ENCODE data around the gene EXOG.

The EXOG gene

GRCh38 chr3:38496131-38496910 lies at the start of gene EXOG:
Gene EXOG (plus strand): TSS chr3:38496340. CDS start chr3:38496368, 28 bp downstream.
- H3K36me3 Mint-ChIP-seq (ENCODE audit: low read depth) = peaks cover 24% of the 10 kb centered on the region
- peak within 1 kb of the TSS; percentile 97 for H3K4me3 Mint-ChIP-seq
- H3K9me3 Mint-ChIP-seq = no peaks in the 10 kb centered on the region
- H3K27ac Mint-ChIP-seq = peak within 1 kb of the TSS; percentile 93
- DNase-seq = peak; percentile 98
- H3K4me1 Mint-ChIP-seq = peaks cover 21% of the 10 kb centered on the region
- peaks cover 1% of the 10 kb centered on the region for H3K27me3 Mint-ChIP-seq
- ATAC-seq = peak; percentile 94

GRCh38 chr3:38446812-38447211 lies 49.3 kb upstream of the EXOG start:
- Mint-ChIP-seq H3K27ac (no peak overlapping the region), H3K4me1 (no peaks in the 10 kb centered on the region), H3K27me3 (no peaks in the 10 kb centered on the region), H3K9me3 (peaks cover 3% of the 10 kb centered on the region), H3K36me3 (ENCODE audit: low read depth) (no peaks in the 10 kb centered on the region), H3K4me3 (no peak overlapping the region)
- DNase-seq = no peak
- ATAC-seq = no peak

- peaks cover 8% of the 10 kb centered on the region for H3K27me3 Mint-ChIP-seq
- ATAC-seq = no peak
- DNase-seq = no peak
- H3K4me3 Mint-ChIP-seq = no peak overlapping the region
- peaks cover 12% of the 10 kb centered on the region for H3K4me1 Mint-ChIP-seq
- peaks cover 3% of the 10 kb centered on the region for H3K9me3 Mint-ChIP-seq
- H3K27ac Mint-ChIP-seq = no peak overlapping the region
- no peaks in the 10 kb centered on the region for H3K36me3 Mint-ChIP-seq (ENCODE audit: low read depth)
Observed at GRCh38 chr3:38450853-38451252, 45.3 kb upstream of the EXOG start.

- DNase-seq (peak; percentile 75), ATAC-seq (peak; percentile 30)
- peak within 1 kb of the TSS; percentile 90 for H3K4me3 Mint-ChIP-seq
- H3K9me3 Mint-ChIP-seq = peaks cover 3% of the 10 kb centered on the region
- H3K36me3 Mint-ChIP-seq (ENCODE audit: low read depth) = no peaks in the 10 kb centered on the region
- peak within 1 kb of the TSS; percentile 76 for H3K27ac Mint-ChIP-seq
- H3K4me1 Mint-ChIP-seq = peaks cover 12% of the 10 kb centered on the region
- peaks cover 8% of the 10 kb centered on the region for H3K27me3 Mint-ChIP-seq
Observed at GRCh38 chr3:38453075-38453912, 42.8 kb upstream of the EXOG start, which contains the start of gene ACVR2B. Gene ACVR2B (plus strand): TSS chr3:38453890. CDS start chr3:38454323, 433 bp downstream.

- Mint-ChIP-seq H3K27me3 (peaks cover 8% of the 10 kb centered on the region), H3K36me3 (ENCODE audit: low read depth) (no peaks in the 10 kb centered on the region), H3K9me3 (peaks cover 3% of the 10 kb centered on the region), H3K4me1 (peaks cover 12% of the 10 kb centered on the region), H3K4me3 (peak overlapping the region; percentile 90), H3K27ac (no peak overlapping the region)
- no peak for ATAC-seq
- DNase-seq = no peak
Observed at GRCh38 chr3:38453913-38454177, 42.3 kb upstream of the EXOG start.

- peaks cover 12% of the 10 kb centered on the region for H3K4me1 Mint-ChIP-seq
- peak; percentile 44 for ATAC-seq
- DNase-seq = peak; percentile 29
- peaks cover 3% of the 10 kb centered on the region for H3K9me3 Mint-ChIP-seq
- H3K27me3 Mint-ChIP-seq = peaks cover 8% of the 10 kb centered on the region
- peak overlapping the region; percentile 90 for H3K4me3 Mint-ChIP-seq
- peak overlapping the region; percentile 76 for H3K27ac Mint-ChIP-seq
- H3K36me3 Mint-ChIP-seq (ENCODE audit: low read depth) = no peaks in the 10 kb centered on the region
Observed at GRCh38 chr3:38454178-38454883, 41.8 kb upstream of the EXOG start.

- Mint-ChIP-seq H3K9me3 (peaks cover 3% of the 10 kb centered on the region), H3K4me3 (peak overlapping the region; percentile 90), H3K27me3 (peaks cover 8% of the 10 kb centered on the region), H3K36me3 (ENCODE audit: low read depth) (no peaks in the 10 kb centered on the region), H3K27ac (no peak overlapping the region), H3K4me1 (peaks cover 12% of the 10 kb centered on the region)
- peak; percentile 50 for DNase-seq
- ATAC-seq = peak; percentile 40
Observed at GRCh38 chr3:38454884-38455638, 41.1 kb upstream of the EXOG start.

GRCh38 chr3:38455639-38456430 lies 40.3 kb upstream of the EXOG start:
- Mint-ChIP-seq H3K4me1 (peaks cover 12% of the 10 kb centered on the region), H3K27me3 (peaks cover 8% of the 10 kb centered on the region)
- peak; percentile 4 for ATAC-seq

GRCh38 chr3:38457111-38458003 lies 38.8 kb upstream of the EXOG start:
- ATAC-seq (no peak), DNase-seq (no peak)
- no peak overlapping the region for H3K27ac Mint-ChIP-seq
- no peak overlapping the region for H3K4me3 Mint-ChIP-seq
- no peaks in the 10 kb centered on the region for H3K9me3 Mint-ChIP-seq
- peaks cover 8% of the 10 kb centered on the region for H3K27me3 Mint-ChIP-seq
- no peaks in the 10 kb centered on the region for H3K36me3 Mint-ChIP-seq (ENCODE audit: low read depth)
- H3K4me1 Mint-ChIP-seq = peaks cover 12% of the 10 kb centered on the region

More at GRCh38 chr3:38455639-38456430, 40.3 kb upstream of the EXOG start:
- H3K36me3 Mint-ChIP-seq (ENCODE audit: low read depth) = no peaks in the 10 kb centered on the region
- no peak overlapping the region for H3K27ac Mint-ChIP-seq
- H3K9me3 Mint-ChIP-seq = peaks cover 1% of the 10 kb centered on the region
- DNase-seq = no peak
- H3K4me3 Mint-ChIP-seq = peak overlapping the region; percentile 90

GRCh38 chr3:38458796-38459498 lies 37.2 kb upstream of the EXOG start:
- Mint-ChIP-seq H3K36me3 (ENCODE audit: low read depth) (no peaks in the 10 kb centered on the region), H3K4me3 (no peak overlapping the region), H3K4me1 (peaks cover 6% of the 10 kb centered on the region), H3K27ac (no peak overlapping the region), H3K27me3 (peaks cover 3% of the 10 kb centered on the region), H3K9me3 (no peaks in the 10 kb centered on the region)
- no peak for DNase-seq
- ATAC-seq = no peak

GRCh38 chr3:38459499-38460048 lies 36.6 kb upstream of the EXOG start:
- Mint-ChIP-seq H3K27me3 (peaks cover under 1% of the 10 kb centered on the region), H3K36me3 (ENCODE audit: low read depth) (no peaks in the 10 kb centered on the region), H3K4me3 (no peak overlapping the region), H3K4me1 (peaks cover 4% of the 10 kb centered on the region), H3K27ac (no peak overlapping the region), H3K9me3 (no peaks in the 10 kb centered on the region)
- DNase-seq (no peak), ATAC-seq (no peak)

All from activated naive CD8-positive, alpha-beta T cell treated with anti-CD3 and anti-CD28 coated beads, Interleukin-2, amount 50 U/mL, for 24 hours (primary cell).